Nephron progenitor cell (in vitro differentiated cells): Measurements from ENCODE around the gene ZBTB6.
"Not testable (repeated sequence)": the region's sequence is repeated elsewhere in the genome, so short reads cannot be mapped to it uniquely, and the experiment has no call there.

Source experiments
- DNase-seq: peaks from one replicate; pipeline ENCODE4 v3.0.0; 2021
- H3K27ac Mint-ChIP-seq: 2 replicates; pipeline ENCODE4 v1.8.0; 2021; ENCODE audit warnings: mild to moderate bottlenecking, moderate library complexity, mixed read lengths
- H3K27me3 Mint-ChIP-seq: 2 replicates; pipeline ENCODE4 v1.8.0; 2021; ENCODE audit warnings: mild to moderate bottlenecking, low read depth, mixed read lengths; ENCODE audit not compliant: poor library complexity
- H3K36me3 Mint-ChIP-seq: 2 replicates; pipeline ENCODE4 v1.8.0; 2021; ENCODE audit warnings: low read depth, mixed read lengths
- H3K4me1 Mint-ChIP-seq: 2 replicates; pipeline ENCODE4 v1.8.0; 2021; ENCODE audit warnings: mixed read lengths
- H3K4me3 Mint-ChIP-seq: 2 replicates; pipeline ENCODE4 v1.8.0; 2021; ENCODE audit warnings: mild to moderate bottlenecking, moderate library complexity, mixed read lengths
- H3K9me3 Mint-ChIP-seq: 2 replicates; pipeline ENCODE4 v1.8.0; 2021; ENCODE audit warnings: mild to moderate bottlenecking, moderate library complexity, mixed read lengths
- TF ChIP-seq, protein P1 (sequence below): fragments of 200-600 bp; sonication (generic); IDR thresholded peaks from 2 replicates; pipeline ENCODE4 v1.5.0; 2021; ENCODE audit warnings: antibody characterized with exemption

The ZBTB6 gene

DNA sequence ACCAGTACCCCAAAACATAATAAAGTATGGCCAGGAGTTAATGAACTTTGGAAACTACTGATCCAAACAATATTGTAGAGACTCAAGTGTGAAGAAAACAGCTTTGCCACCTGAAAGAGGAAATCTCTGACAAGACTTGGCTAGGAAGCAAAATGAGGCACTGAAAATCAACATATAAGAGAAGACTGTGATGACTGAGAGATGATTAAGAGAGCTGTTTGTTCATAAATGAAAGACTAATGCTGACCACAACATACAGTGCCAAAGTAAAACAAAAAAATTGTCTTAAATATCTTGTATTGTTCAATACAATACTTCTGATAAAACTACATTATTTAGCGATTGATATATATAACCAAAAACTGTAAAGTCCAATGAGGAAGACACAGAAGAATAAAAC lies 15.2 kb downstream of the ZBTB6 start:
- TF ChIP-seq, protein P1, sequence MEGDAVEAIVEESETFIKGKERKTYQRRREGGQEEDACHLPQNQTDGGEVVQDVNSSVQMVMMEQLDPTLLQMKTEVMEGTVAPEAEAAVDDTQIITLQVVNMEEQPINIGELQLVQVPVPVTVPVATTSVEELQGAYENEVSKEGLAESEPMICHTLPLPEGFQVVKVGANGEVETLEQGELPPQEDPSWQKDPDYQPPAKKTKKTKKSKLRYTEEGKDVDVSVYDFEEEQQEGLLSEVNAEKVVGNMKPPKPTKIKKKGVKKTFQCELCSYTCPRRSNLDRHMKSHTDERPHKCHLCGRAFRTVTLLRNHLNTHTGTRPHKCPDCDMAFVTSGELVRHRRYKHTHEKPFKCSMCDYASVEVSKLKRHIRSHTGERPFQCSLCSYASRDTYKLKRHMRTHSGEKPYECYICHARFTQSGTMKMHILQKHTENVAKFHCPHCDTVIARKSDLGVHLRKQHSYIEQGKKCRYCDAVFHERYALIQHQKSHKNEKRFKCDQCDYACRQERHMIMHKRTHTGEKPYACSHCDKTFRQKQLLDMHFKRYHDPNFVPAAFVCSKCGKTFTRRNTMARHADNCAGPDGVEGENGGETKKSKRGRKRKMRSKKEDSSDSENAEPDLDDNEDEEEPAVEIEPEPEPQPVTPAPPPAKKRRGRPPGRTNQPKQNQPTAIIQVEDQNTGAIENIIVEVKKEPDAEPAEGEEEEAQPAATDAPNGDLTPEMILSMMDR = no peak
- no peak overlapping the region for H3K27ac Mint-ChIP-seq
- no peak for DNase-seq
- H3K27me3 Mint-ChIP-seq = no peaks in the 10 kb centered on the region
- no peak overlapping the region for H3K4me3 Mint-ChIP-seq
- H3K4me1 Mint-ChIP-seq = peaks cover 28% of the 10 kb centered on the region
- H3K9me3 Mint-ChIP-seq = no peaks in the 10 kb centered on the region
- H3K36me3 Mint-ChIP-seq = peaks cover 33% of the 10 kb centered on the region

DNA sequence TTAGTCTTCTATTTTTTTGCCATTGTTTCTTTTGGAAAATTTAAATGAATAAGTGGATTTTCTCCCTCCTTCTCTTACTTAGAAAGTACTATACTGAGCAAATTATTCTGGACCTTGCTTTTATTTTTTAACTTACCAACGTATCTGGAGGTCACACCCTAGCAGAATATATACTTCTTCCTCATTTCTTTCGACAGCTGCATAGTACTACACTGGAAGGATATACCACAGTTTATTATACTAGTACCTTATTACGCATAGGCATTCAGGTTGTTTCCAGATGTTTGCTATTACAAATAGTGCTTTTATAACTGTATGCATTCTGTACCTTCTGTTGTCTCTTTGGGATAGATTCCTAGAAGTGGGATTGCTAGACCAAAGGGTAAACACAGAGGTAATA lies 24.6 kb downstream of the ZBTB6 start:
- no peak for DNase-seq
- Mint-ChIP-seq H3K27me3 (no peaks in the 10 kb centered on the region), H3K9me3 (no peaks in the 10 kb centered on the region), H3K36me3 (peaks cover 64% of the 10 kb centered on the region), H3K4me3 (no peak overlapping the region), H3K4me1 (no peaks in the 10 kb centered on the region), H3K27ac (no peak overlapping the region)
- TF ChIP-seq, protein P1 = no peak

DNA sequence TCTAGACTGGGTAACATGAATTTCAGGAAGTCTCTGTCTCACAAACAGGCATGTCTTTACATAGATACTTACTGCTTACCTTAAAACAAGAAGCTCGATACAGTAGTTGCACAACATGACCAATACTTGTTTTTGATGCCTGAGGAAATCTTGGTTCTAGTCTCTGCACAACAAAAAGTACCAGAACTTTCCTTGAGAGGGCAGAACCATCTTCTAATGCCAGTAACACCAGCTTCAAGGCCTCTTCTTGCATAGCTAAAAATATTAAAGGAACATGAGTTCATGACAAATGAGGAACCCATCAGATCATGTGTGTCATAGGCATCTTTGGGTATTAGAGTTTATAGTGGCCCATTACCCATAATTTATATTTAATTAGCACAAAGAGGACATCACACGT lies 30.0 kb downstream of the ZBTB6 start:
- TF ChIP-seq, protein P1 = no peak
- Mint-ChIP-seq H3K27me3 (no peaks in the 10 kb centered on the region), H3K36me3 (peaks cover 49% of the 10 kb centered on the region), H3K4me3 (no peak overlapping the region), H3K27ac (no peak overlapping the region), H3K4me1 (no peaks in the 10 kb centered on the region), H3K9me3 (no peaks in the 10 kb centered on the region)
- no peak for DNase-seq

DNA sequence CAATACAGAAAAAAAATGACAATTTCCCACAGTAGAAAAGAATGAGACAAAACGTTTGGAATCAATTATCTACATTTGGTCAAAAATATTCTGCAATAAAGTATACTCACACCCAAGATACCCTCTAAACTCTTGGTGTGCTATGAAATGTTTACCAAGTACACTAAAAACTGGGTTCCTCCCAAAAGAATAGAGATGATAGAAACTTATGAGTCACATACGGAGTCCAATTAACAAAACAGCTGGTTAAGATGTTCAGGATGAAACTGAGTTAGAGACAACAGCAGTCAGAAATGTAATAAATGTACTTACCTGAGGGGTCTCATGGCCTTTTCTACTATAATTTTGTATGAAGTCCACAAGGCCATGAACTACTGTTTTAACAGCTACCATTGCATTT lies 33.7 kb downstream of the ZBTB6 start:
- Mint-ChIP-seq H3K4me1 (no peaks in the 10 kb centered on the region), H3K27me3 (no peaks in the 10 kb centered on the region), H3K27ac (no peak overlapping the region), H3K9me3 (no peaks in the 10 kb centered on the region), H3K36me3 (peaks cover 67% of the 10 kb centered on the region), H3K4me3 (no peak overlapping the region)
- DNase-seq = no peak
- TF ChIP-seq, protein P1 = no peak

DNA sequence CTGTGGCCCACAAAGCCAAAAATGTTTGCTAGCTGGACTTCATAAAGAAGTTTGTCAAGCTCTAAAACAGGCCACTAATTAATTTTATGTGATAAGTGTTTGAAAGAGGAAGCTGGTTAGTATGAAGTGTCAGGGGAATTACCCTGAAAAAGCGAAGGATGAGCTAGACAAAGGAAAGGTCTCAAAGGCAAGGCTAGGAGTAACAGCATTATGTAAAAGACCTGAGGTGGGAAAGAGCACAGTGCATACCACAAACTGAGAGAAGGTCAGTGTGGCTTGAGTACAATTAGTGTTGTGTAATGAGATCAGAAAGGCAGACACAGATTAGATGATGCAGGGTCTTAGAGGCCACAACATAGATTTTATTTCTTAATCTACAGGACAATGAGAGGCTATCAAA lies 37.6 kb downstream of the ZBTB6 start:
- Mint-ChIP-seq H3K4me1 (no peaks in the 10 kb centered on the region), H3K4me3 (no peak overlapping the region), H3K9me3 (peaks cover 3% of the 10 kb centered on the region), H3K27ac (peak overlapping the region; percentile 10), H3K27me3 (no peaks in the 10 kb centered on the region), H3K36me3 (peaks cover 81% of the 10 kb centered on the region)
- TF ChIP-seq, protein P1 = no peak
- no peak for DNase-seq

DNA sequence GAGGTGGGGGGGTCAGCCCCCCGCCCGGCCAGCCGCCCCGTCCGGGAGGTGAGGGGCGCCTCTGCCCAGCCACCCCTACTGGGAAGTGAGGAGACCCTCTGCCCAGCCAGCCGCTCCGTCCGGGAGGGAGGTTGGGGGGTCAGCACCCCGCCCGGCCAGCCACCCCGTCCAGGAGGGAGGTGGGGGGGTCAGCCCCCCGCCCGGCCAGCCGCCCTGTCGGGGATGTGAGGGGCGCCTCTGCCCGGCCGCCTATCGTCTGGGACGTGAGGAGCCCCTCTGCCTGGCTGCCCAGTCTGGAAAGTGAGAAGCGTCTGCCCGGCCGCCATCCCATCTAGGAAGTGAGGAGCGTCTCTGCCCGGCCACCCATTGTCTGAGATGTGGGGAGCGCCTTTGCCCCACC lies 45.8 kb downstream of the ZBTB6 start:
- H3K4me3 Mint-ChIP-seq, DNase-seq, H3K27ac Mint-ChIP-seq, H3K27me3 Mint-ChIP-seq, H3K4me1 Mint-ChIP-seq: not testable (repeated sequence)
- peaks cover 81% of the 10 kb centered on the region for H3K36me3 Mint-ChIP-seq
- peaks cover 26% of the 10 kb centered on the region for H3K9me3 Mint-ChIP-seq
